ENCODE measurements around the gene NME2.

Gene NME2

GRCh38 chr17:51119415-51120356 is 46.5 kb upstream of the NME2 start (continued):
- TF ChIP-seq REST (tag by site-specific recombination; IDR thresholded peaks at IDR 0.05) (peak; percentile 97), KLF1 (tag by site-specific recombination; IDR thresholded peaks at IDR 0.05) (no peak), KLF8 (tag by site-specific recombination; IDR thresholded peaks at IDR 0.05) (no peak; the same call in 1 of the 2 replicates), ZNF324 (tag by site-specific recombination; IDR thresholded peaks at IDR 0.05) (0 out of 2 replicates have a peak, but pooled peaks have one; percentile 47), ZNF148 (tag by site-specific recombination; IDR thresholded peaks at IDR 0.05; ENCODE audit: borderline replicate concordance) (no peak), ZNF623 (tag by site-specific recombination; IDR thresholded peaks at IDR 0.05) (no peak), KLF7 (tag by site-specific recombination; IDR thresholded peaks at IDR 0.05; ENCODE audit: borderline replicate concordance) (no peak), ZNF660 (tag by site-specific recombination; IDR thresholded peaks at IDR 0.05) (no peak), ZNF37A (tag by site-specific recombination; IDR thresholded peaks at IDR 0.05) (no peak), ZBTB11 (tag by site-specific recombination; conservative IDR thresholded peaks at IDR 0.05; ENCODE audit: low read depth) (peak; percentile 64; the same call in 1 of the 2 replicates), ZNF449 (tag by site-specific recombination; IDR thresholded peaks at IDR 0.05) (no peak), GLIS2 (tag by site-specific recombination; IDR thresholded peaks at IDR 0.05) (peak; percentile 73), MYNN (tag by site-specific recombination; IDR thresholded peaks at IDR 0.05; ENCODE audit: borderline replicate concordance) (no peak), GLIS1 (tag by site-specific recombination; IDR thresholded peaks at IDR 0.05) (peak; percentile 82), KLF9 (tag by site-specific recombination; IDR thresholded peaks at IDR 0.05; ENCODE audit: low read depth) (no peak), ZNF488 (tag by site-specific recombination; IDR thresholded peaks at IDR 0.05) (no peak), HOXA7 (CRISPR knock-in tag; IDR thresholded peaks at IDR 0.05; ENCODE audit: borderline replicate concordance) (no peak), ZNF530 (tag by site-specific recombination; IDR thresholded peaks at IDR 0.05; ENCODE audit: low read depth) (no peak)
